ENCODE results near the gene ABCB4.
A peak's percentile ranks its signal among the peaks of the same experiment; 100 is the strongest.

ABCB4 gene

GRCh38 chr7:87416682-87417587 is 58.5 kb downstream of the ABCB4 start:
- POLR2A ChIA-PET (ENCODE audit: low non-redundant PET), result no interaction called here

GRCh38 chr7:87414794-87415188 is 60.7 kb downstream of the ABCB4 start:
- TF ChIP-seq, protein P1, sequence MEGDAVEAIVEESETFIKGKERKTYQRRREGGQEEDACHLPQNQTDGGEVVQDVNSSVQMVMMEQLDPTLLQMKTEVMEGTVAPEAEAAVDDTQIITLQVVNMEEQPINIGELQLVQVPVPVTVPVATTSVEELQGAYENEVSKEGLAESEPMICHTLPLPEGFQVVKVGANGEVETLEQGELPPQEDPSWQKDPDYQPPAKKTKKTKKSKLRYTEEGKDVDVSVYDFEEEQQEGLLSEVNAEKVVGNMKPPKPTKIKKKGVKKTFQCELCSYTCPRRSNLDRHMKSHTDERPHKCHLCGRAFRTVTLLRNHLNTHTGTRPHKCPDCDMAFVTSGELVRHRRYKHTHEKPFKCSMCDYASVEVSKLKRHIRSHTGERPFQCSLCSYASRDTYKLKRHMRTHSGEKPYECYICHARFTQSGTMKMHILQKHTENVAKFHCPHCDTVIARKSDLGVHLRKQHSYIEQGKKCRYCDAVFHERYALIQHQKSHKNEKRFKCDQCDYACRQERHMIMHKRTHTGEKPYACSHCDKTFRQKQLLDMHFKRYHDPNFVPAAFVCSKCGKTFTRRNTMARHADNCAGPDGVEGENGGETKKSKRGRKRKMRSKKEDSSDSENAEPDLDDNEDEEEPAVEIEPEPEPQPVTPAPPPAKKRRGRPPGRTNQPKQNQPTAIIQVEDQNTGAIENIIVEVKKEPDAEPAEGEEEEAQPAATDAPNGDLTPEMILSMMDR (conservative IDR thresholded peaks at IDR 0.05; ENCODE audit: low read depth), result no peak
- POLR2A ChIA-PET (ENCODE audit: low non-redundant PET), result no interaction called here

More at GRCh38 chr7:87416682-87417587, 58.5 kb downstream of the ABCB4 start:
- no peak overlapping the region for H3K27ac ChIP-seq
- TF ChIP-seq, protein P1 (conservative IDR thresholded peaks at IDR 0.05; ENCODE audit: low read depth), result peak; percentile 71
- CTCF ChIA-PET, result interaction anchor here (0.7 to 2.8 kb wide), 8 partner anchors 100 to 195 kb away, joined by 3 to 19 read pairs (median 4); no protein-coding TSS in a partner anchor
- DNase-seq (ENCODE audit: low spot score), result peak; percentile 27

GRCh38 chr7:87413951-87414793 is 61.3 kb downstream of the ABCB4 start:
- CTCF ChIA-PET, result interaction anchor here (0.5 to 2.7 kb wide), 3 partner anchors 102 to 386 kb away, joined by 3 to 19 read pairs (median 4); no protein-coding TSS in a partner anchor
- POLR2A ChIA-PET (ENCODE audit: low non-redundant PET), result no interaction called here
- TF ChIP-seq, protein P1 (conservative IDR thresholded peaks at IDR 0.05; ENCODE audit: low read depth), result no peak
- DNase-seq (ENCODE audit: low spot score), result peak; percentile 10
- no peak overlapping the region for H3K27ac ChIP-seq

More at GRCh38 chr7:87414794-87415188, 60.7 kb downstream of the ABCB4 start:
- no peak for DNase-seq (ENCODE audit: low spot score)
- CTCF ChIA-PET, result interaction anchor here (2.7 kb wide), 1 partner anchor 102 kb away, joined by 19 read pairs; no protein-coding TSS in a partner anchor
- no peak overlapping the region for H3K27ac ChIP-seq

DNA sequence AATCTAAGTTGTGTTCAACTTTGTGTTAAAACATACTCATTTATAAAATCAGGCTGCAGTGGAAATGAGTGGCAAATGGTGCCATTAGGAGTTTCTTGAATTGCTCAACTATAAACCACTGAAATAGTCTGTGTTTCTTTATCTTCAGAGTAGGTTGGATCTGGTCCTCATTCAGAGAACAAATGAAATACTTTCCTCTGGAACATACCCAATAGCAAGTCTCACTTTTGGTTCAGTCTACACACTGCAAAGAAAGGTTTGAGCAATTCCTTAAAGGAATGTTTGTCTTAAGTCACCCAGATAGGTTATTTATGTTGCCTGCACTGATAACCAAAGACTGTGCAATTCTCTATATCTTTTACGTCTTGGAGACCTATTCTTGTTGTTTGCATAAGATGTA is 62.5 kb downstream of the ABCB4 start:
- POLR2A ChIA-PET (ENCODE audit: low non-redundant PET), result no interaction called here
- no peak for DNase-seq (ENCODE audit: low spot score)
- no peak overlapping the region for H3K27ac ChIP-seq
- CTCF ChIA-PET, result no interaction called here
- TF ChIP-seq, protein P1 (conservative IDR thresholded peaks at IDR 0.05; ENCODE audit: low read depth), result no peak

- ChIA-PET CTCF (interaction anchor here (0.6 kb wide), 1 partner anchor 927 kb away, joined by 3 read pairs; no protein-coding TSS in a partner anchor), POLR2A (ENCODE audit: low non-redundant PET) (no interaction called here)
- no peak overlapping the region for H3K27ac ChIP-seq
- DNase-seq (ENCODE audit: low spot score), result no peak
- TF ChIP-seq, protein P1 (conservative IDR thresholded peaks at IDR 0.05; ENCODE audit: low read depth), result no peak
Observed at GRCh38 chr7:87411186-87411585, 64.3 kb downstream of the ABCB4 start.

- TF ChIP-seq, protein P1 (conservative IDR thresholded peaks at IDR 0.05; ENCODE audit: low read depth), result no peak
- CTCF ChIA-PET, result no interaction called here
- no peak overlapping the region for H3K27ac ChIP-seq
- POLR2A ChIA-PET (ENCODE audit: low non-redundant PET), result no interaction called here
- DNase-seq (ENCODE audit: low spot score), result no peak
Observed at GRCh38 chr7:87404674-87405073, 70.8 kb downstream of the ABCB4 start.

Measured in RWPE1 (cell line).